HG02610 (cell line): ENCODE measurements around the gene GPR78.
"Not testable (repeated sequence)": the region's sequence is repeated elsewhere in the genome, so short reads cannot be mapped to it uniquely, and the experiment has no call there.

Experiments used
- ATAC-seq: cut with Tn5 transposase; IDR thresholded peaks from one replicate; pipeline ENCODE4 v1.9.1; 2021; ENCODE audit warnings: mild to moderate bottlenecking, moderate library complexity; ENCODE audit not compliant: unreplicated experiment

Gene GPR78

GRCh38 chr4:8560265-8561047 is 19.7 kb upstream of the GPR78 start:
- ATAC-seq = no peak

GRCh38 chr4:8564595-8564994 is 15.6 kb upstream of the GPR78 start:
- ATAC-seq = no peak

- no peak for ATAC-seq
These were observed 12.0 kb upstream of the GPR78 start for GRCh38 chr4:8568068-8568668.

GRCh38 chr4:8570201-8570600 is 10.0 kb upstream of the GPR78 start:
- ATAC-seq = no peak

GRCh38 chr4:8571702-8572685 is 8.2 kb upstream of the GPR78 start:
- ATAC-seq = no peak

- ATAC-seq = no peak
These were observed 6.9 kb upstream of the GPR78 start for GRCh38 chr4:8573266-8573665.

GRCh38 chr4:8574796-8575370 is 5.3 kb upstream of the GPR78 start:
- no peak for ATAC-seq

GRCh38 chr4:8575457-8575856 is 4.7 kb upstream of the GPR78 start:
- ATAC-seq = no peak

- ATAC-seq = not testable (repeated sequence)
These were observed 3.6 kb upstream of the GPR78 start for GRCh38 chr4:8576591-8576990.

GRCh38 chr4:8577046-8577445 is 3.1 kb upstream of the GPR78 start:
- ATAC-seq = no peak

GRCh38 chr4:8577972-8578371 is 2.2 kb upstream of the GPR78 start:
- ATAC-seq = no peak

- ATAC-seq = no peak
These were observed 1.5 kb upstream of the GPR78 start for GRCh38 chr4:8578717-8579116.

GRCh38 chr4:8579526-8580320 is 469 bp upstream of the GPR78 start:
- ATAC-seq = no peak

GRCh38 chr4:8581094-8581861 is 1.1 kb downstream of the GPR78 start:
- ATAC-seq = no peak

GRCh38 chr4:8582016-8582415 is 1.8 kb downstream of the GPR78 start:
- ATAC-seq = no peak

GRCh38 chr4:8582436-8582835 is 2.2 kb downstream of the GPR78 start:
- ATAC-seq = no peak

GRCh38 chr4:8582941-8583654 is 2.9 kb downstream of the GPR78 start:
- ATAC-seq = no peak

- no peak for ATAC-seq
These were observed 3.4 kb downstream of the GPR78 start for GRCh38 chr4:8583655-8584025.

- no peak for ATAC-seq
These were observed 5.0 kb downstream of the GPR78 start for GRCh38 chr4:8585186-8585585.
